WI38 (cell line): ENCODE data around the gene OARD1.

Experiments used
- H3K4me3 ChIP-seq: 2 replicates; pipeline ENCODE4 v1.5.1; 2011; ENCODE audit warnings: low read depth, mild to moderate bottlenecking, control low read depth, low read length
- CTCF ChIP-seq: IDR thresholded peaks from 2 replicates; pipeline ENCODE4 v1.5.1; 2012; ENCODE audit warnings: low read depth, mild to moderate bottlenecking, control low read depth, low read length

Gene OARD1

DNA sequence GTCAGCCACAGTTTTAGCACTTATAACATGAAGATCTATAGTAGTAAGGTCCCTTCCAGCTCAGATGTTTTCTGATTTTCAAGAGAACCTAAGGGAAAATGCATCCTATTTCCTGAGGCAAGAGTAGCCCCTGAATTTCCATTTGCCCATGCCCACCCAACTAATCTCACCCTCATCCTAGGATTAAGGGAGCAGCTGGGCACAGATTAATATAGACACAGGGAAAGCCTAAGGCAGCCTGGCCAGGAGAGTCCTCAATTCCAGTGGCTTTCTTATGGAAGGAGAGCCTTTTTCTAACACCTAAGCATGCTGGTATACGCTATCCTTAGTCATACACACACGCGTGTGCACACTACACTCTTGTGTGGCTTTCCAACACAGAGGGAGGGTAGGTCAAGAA, 17.6 kb downstream of the OARD1 start:
- TF ChIP-seq CTCF, result no peak
- no peak overlapping the region for H3K4me3 ChIP-seq

GRCh38 chr6:41053041-41053440, 19.1 kb downstream of the OARD1 start, which contains the start of gene APOBEC2:
Gene APOBEC2 (plus strand): TSS chr6:41053202. CDS start chr6:41053348, 146 bp downstream.
- TF ChIP-seq CTCF, result no peak
- H3K4me3 ChIP-seq, result no peak within 1 kb of the TSS

GRCh38 chr6:41051873-41052272, 20.3 kb downstream of the OARD1 start:
- H3K4me3 ChIP-seq, result no peak overlapping the region
- no peak for TF ChIP-seq CTCF

GRCh38 chr6:41050536-41050935, 21.6 kb downstream of the OARD1 start:
- TF ChIP-seq CTCF, result no peak

DNA sequence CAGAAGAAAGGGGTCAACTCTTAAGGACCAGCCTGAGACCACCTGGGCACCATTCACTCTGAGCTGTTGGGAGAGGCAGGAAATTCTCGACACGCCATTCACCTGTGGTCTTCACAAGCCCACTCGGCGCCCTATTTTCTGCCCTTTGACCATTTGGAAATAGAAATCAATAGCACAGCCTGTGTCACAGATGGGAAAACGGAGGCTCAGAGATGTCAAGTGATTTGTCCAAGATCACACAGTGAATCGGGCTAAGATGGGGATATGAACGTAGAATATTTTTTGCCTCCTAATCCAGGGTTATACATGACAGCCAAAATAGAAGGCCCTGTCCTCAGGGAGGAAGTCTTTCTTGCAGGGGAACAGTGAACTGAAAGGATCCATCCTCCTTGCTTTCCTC, 22.2 kb downstream of the OARD1 start:
- TF ChIP-seq CTCF, result no peak
- no peak overlapping the region for H3K4me3 ChIP-seq

More at GRCh38 chr6:41050536-41050935, 21.6 kb downstream of the OARD1 start:
- H3K4me3 ChIP-seq, result no peak overlapping the region

DNA sequence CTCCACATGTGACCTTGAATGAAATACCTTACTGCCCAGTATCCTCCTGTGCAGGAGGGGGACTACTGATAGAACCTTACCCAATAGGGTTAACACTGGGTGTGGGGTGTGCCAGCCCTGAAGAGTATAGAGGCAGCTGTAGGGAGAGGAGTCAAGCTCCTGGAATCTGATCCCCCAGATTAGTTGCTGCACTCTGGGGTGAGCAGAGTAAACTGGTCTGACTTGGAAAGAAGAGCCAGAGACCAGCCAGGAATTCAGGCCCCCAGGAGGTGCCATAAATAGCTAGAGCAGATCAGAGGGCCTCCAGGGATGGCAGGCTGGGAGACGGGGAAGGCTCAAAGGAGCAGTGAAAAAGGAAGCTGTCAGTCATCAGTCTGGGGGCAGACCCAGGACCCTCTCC, 22.6 kb downstream of the OARD1 start:
- TF ChIP-seq CTCF, result no peak

GRCh38 chr6:41047745-41048732, 24.1 kb downstream of the OARD1 start:
- H3K4me3 ChIP-seq, result no peak overlapping the region
- no peak for TF ChIP-seq CTCF

More for the DNA sequence above, 22.6 kb downstream of the OARD1 start:
- no peak overlapping the region for H3K4me3 ChIP-seq
